Neuronal stem cell (in vitro differentiated cells): ENCODE data around the gene LYPD3.
"Not testable (repeated sequence)": the region's sequence is repeated elsewhere in the genome, so short reads cannot be mapped to it uniquely, and the experiment has no call there.

Experiments used
- DNase-seq: peaks from one replicate; pipeline ENCODE4 v3.0.0-alpha.2; 2013; ENCODE audit warnings: low spot score
- H2AFZ ChIP-seq: one replicate; pipeline ENCODE4 v1.6.1; 2013; ENCODE audit warnings: mild to moderate bottlenecking, low read length, inconsistent platforms
- H2AK5ac ChIP-seq: 2 replicates; pipeline ENCODE4 v1.6.1; 2013; ENCODE audit warnings: low read depth, mild to moderate bottlenecking, inconsistent platforms, low read length, moderate library complexity, mixed read lengths
- H2BK120ac ChIP-seq: 2 replicates; pipeline ENCODE4 v1.6.1; 2013; ENCODE audit warnings: low read depth, mild to moderate bottlenecking, inconsistent platforms, low read length, moderate library complexity, mixed read lengths
- H2BK12ac ChIP-seq: one replicate; pipeline ENCODE4 v1.6.1; 2013; ENCODE audit warnings: low read length, inconsistent platforms
- H2BK15ac ChIP-seq: 2 replicates; pipeline ENCODE4 v1.6.1; 2013; ENCODE audit warnings: mild to moderate bottlenecking, low read length, inconsistent platforms, mixed read lengths
- H2BK5ac ChIP-seq: one replicate; pipeline ENCODE4 v1.6.1; 2013; ENCODE audit warnings: inconsistent platforms, mild to moderate bottlenecking, low read length, moderate library complexity
- H3K14ac ChIP-seq: one replicate; pipeline ENCODE4 v1.6.1; 2013; ENCODE audit warnings: low read length, inconsistent platforms
- H3K18ac ChIP-seq: 2 replicates; pipeline ENCODE4 v1.6.1; 2013; ENCODE audit warnings: low read length, inconsistent platforms
- H3K23ac ChIP-seq: 2 replicates; pipeline ENCODE4 v1.6.1; 2013; ENCODE audit warnings: low read depth, mild to moderate bottlenecking, mixed read lengths, low read length, inconsistent platforms; ENCODE audit not compliant: poor library complexity
- H3K27ac ChIP-seq: replicated peaks from 3 replicates; pipeline ENCODE4 v1.5.1; 2013; ENCODE audit warnings: low read length, inconsistent platforms
- H3K27me3 ChIP-seq, 3 experiments: 2 replicates each; pipeline ENCODE4 v1.6.1; 2013; ENCODE audit warnings: low read length in 3 of 3, mild to moderate bottlenecking in 2 of 3, inconsistent platforms in 1 of 3, low read depth in 1 of 3, mixed read lengths in 1 of 3, moderate library complexity in 1 of 3; ENCODE audit not compliant: control insufficient read depth in 3 of 3, insufficient read depth in 3 of 3
- H3K36me3 ChIP-seq, 2 donors: replicated peaks in 1 of 2; 2 replicates each; pipeline ENCODE4 v1.6.1; 2013; ENCODE audit warnings: low read length in 2 of 2; ENCODE audit not compliant: control insufficient read depth in 2 of 2, insufficient read depth in 2 of 2
- H3K4ac ChIP-seq: 2 replicates; pipeline ENCODE4 v1.6.1; 2013; ENCODE audit warnings: inconsistent platforms, mild to moderate bottlenecking, low read length, moderate library complexity
- H3K4me1 ChIP-seq, 2 donors: 1 replicate in 1 of 2; 2 replicates in 1 of 2; pipeline ENCODE4 v1.6.1; 2013; ENCODE audit warnings: low read length in 2 of 2, low read depth in 1 of 2; ENCODE audit not compliant: control insufficient read depth in 2 of 2, insufficient read depth in 1 of 2
- H3K4me2 ChIP-seq: one replicate; pipeline ENCODE4 v1.6.1; 2013; ENCODE audit warnings: mild to moderate bottlenecking, low read length, inconsistent platforms; ENCODE audit not compliant: insufficient read depth, poor library complexity, severe bottlenecking
- H3K4me3 ChIP-seq, 2 donors: 2 replicates each; pipeline ENCODE4 v1.5.1; 2013; ENCODE audit warnings: low read length in 2 of 2, mild to moderate bottlenecking in 2 of 2, inconsistent platforms in 1 of 2, moderate library complexity in 1 of 2
- H3K79me1 ChIP-seq: one replicate; pipeline ENCODE4 v1.6.1; 2013; ENCODE audit warnings: low read depth, mild to moderate bottlenecking, inconsistent platforms, low read length, moderate library complexity
- H3K9ac ChIP-seq: one replicate; pipeline ENCODE4 v1.6.1; 2013; ENCODE audit warnings: mild to moderate bottlenecking, low read depth, low read length, inconsistent platforms; ENCODE audit not compliant: poor library complexity
- H3K9me3 ChIP-seq, 2 donors: replicated peaks in 1 of 2; 2 replicates each; pipeline versions ENCODE3 to v1.6.1; 2013; ENCODE audit warnings: low read length in 2 of 2, mild to moderate bottlenecking in 2 of 2, inconsistent platforms in 1 of 2, low read depth in 1 of 2, mixed read lengths in 1 of 2, moderate library complexity in 1 of 2; ENCODE audit not compliant: control insufficient read depth in 2 of 2, insufficient read depth in 1 of 2
- H4K8ac ChIP-seq: one replicate; pipeline ENCODE4 v1.6.1; 2013; ENCODE audit warnings: low read depth, mild to moderate bottlenecking, inconsistent platforms, low read length, moderate library complexity
- H4K91ac ChIP-seq: one replicate; pipeline ENCODE4 v1.6.1; 2013; ENCODE audit warnings: low read length, low read depth, mild to moderate bottlenecking, inconsistent platforms; ENCODE audit not compliant: poor library complexity
- WGBS, 2 donors: extraction: QIAGEN DNeasy Blood & Tissue Kit; methylation state at CpG; one replicate each; pipeline ENCODE4 v1.1.7; 2013; ENCODE audit warnings: missing lambda C conversion rate in 2 of 2, mixed read lengths in 1 of 2; ENCODE audit not compliant: insufficient read length in 2 of 2, insufficient replicate concordance in 1 of 2; ENCODE audit errors: extremely low coverage in 2 of 2; 5-methylcytosine and 5-hydroxymethylcytosine counted together

Gene LYPD3

DNA sequence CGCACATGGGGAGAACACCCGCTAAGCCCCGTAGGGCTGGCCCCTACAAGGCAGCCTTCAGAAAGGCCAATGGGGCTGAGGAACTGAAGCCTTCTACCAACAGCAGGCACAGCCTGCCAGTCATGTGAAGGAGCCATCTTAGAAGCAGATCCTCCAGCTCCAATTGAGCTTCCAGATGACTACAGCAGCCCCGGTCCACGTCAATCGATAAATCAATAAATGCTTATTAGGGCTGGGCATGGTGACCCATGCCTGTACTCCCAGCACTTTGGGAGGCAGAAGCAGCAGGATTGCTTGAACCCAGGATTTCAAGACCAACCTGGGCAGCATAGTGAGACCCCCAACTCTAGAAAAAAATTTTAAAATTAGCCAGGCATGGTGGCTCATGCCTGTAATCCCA, 27.7 kb downstream of the LYPD3 start:
- no peak overlapping the region for H3K4me2 ChIP-seq
- no peak overlapping the region for H4K8ac ChIP-seq
- H3K23ac ChIP-seq: no peak overlapping the region
- H2BK120ac ChIP-seq: no peak overlapping the region
- H3K36me3 ChIP-seq: no peaks in the 10 kb centered on the region
- H3K4me3 ChIP-seq: no peak overlapping the region
- H3K4ac ChIP-seq: no peak overlapping the region
- WGBS, 2 donors: no CpG with 5 or more reads among the region's 6 CpGs
- no peak overlapping the region for H3K14ac ChIP-seq
- H3K79me1 ChIP-seq: no peaks in the 10 kb centered on the region
- H2AFZ ChIP-seq: no peak overlapping the region
- no peak for DNase-seq
- no peak overlapping the region for H2BK12ac ChIP-seq
- H2AK5ac ChIP-seq: no peak overlapping the region
- no peak overlapping the region for H3K18ac ChIP-seq
- H4K91ac ChIP-seq: no peak overlapping the region
- no peak overlapping the region for H2BK15ac ChIP-seq
- no peak overlapping the region for H3K27ac ChIP-seq
- H3K27me3 ChIP-seq: no peaks in the 10 kb centered on the region
- H2BK5ac ChIP-seq: no peak overlapping the region
- H3K4me1 ChIP-seq: no peaks in the 10 kb centered on the region
- H3K9me3 ChIP-seq: no peaks in the 10 kb centered on the region
- H3K9ac ChIP-seq: no peak overlapping the region

DNA sequence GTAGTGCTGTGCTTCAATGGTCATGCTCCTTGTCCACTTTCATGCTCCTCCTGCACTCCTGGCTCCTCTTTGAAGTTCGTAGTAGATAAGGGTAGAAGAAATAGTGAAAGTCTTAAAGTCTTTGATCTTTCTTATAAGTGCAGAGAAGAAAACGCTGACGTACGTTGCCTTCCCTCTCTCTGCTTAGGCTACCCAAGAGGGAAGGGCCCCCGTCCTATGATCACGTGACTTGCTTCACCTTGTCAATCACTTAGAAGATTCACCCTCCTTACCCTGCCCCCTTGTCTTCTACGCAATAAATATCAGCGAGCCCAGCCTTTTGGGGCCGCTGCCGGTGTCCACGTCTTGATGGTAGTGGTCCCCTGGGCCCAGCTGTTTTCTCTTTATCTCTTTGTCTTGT, 28.1 kb downstream of the LYPD3 start:
- H2BK5ac ChIP-seq, H3K79me1 ChIP-seq, H3K4me2 ChIP-seq, H2BK15ac ChIP-seq, H2BK120ac ChIP-seq, H3K27ac ChIP-seq, H2AFZ ChIP-seq, H3K18ac ChIP-seq, H3K36me3 ChIP-seq, H3K4me3 ChIP-seq, H2BK12ac ChIP-seq, H3K27me3 ChIP-seq, H3K9me3 ChIP-seq, H2AK5ac ChIP-seq, H3K9ac ChIP-seq, H3K4ac ChIP-seq, DNase-seq, H3K23ac ChIP-seq, H3K4me1 ChIP-seq, H4K8ac ChIP-seq, H4K91ac ChIP-seq, H3K14ac ChIP-seq: not testable (repeated sequence)
- WGBS, 2 donors: no CpG with 5 or more reads among the region's 11 CpGs

GRCh38 chr19:43435775-43436174, 29.6 kb downstream of the LYPD3 start:
- Histone ChIP-seq H2AFZ (no peak overlapping the region), H3K14ac (no peak overlapping the region), H3K4me3 (no peak overlapping the region), H3K9ac (no peak overlapping the region), H3K27ac (no peak overlapping the region), H3K36me3 (no peaks in the 10 kb centered on the region), H3K23ac (no peak overlapping the region), H4K91ac (no peak overlapping the region), H3K79me1 (no peaks in the 10 kb centered on the region), H3K4me1 (no peaks in the 10 kb centered on the region), H3K27me3 (no peaks in the 10 kb centered on the region), H2AK5ac (no peak overlapping the region), H3K4ac (no peak overlapping the region), H4K8ac (no peak overlapping the region), H2BK12ac (no peak overlapping the region), H3K9me3 (no peaks in the 10 kb centered on the region), H3K18ac (no peak overlapping the region), H3K4me2 (no peak overlapping the region), H2BK5ac (no peak overlapping the region), H2BK15ac (no peak overlapping the region), H2BK120ac (no peak overlapping the region)
- DNase-seq: no peak
- no CpG with 5 or more reads among the region's 3 CpGs for WGBS, 2 donors

GRCh38 chr19:43433689-43434088, 31.7 kb downstream of the LYPD3 start:
- Histone ChIP-seq H2AK5ac (no peak overlapping the region), H2BK5ac (no peak overlapping the region), H2AFZ (no peak overlapping the region), H2BK12ac (no peak overlapping the region), H3K23ac (no peak overlapping the region), H3K36me3 (no peaks in the 10 kb centered on the region), H3K27ac (no peak overlapping the region), H4K91ac (no peak overlapping the region), H3K4me3 (no peak overlapping the region), H3K79me1 (no peaks in the 10 kb centered on the region), H3K9me3 (no peaks in the 10 kb centered on the region), H3K4me1 (no peaks in the 10 kb centered on the region), H3K27me3 (no peaks in the 10 kb centered on the region), H3K9ac (no peak overlapping the region), H2BK120ac (no peak overlapping the region), H3K4me2 (no peak overlapping the region), H2BK15ac (no peak overlapping the region), H3K18ac (no peak overlapping the region), H3K14ac (no peak overlapping the region), H4K8ac (no peak overlapping the region), H3K4ac (no peak overlapping the region)
- DNase-seq: no peak
- no CpG with 5 or more reads among the region's 6 CpGs for WGBS, 2 donors
